BE2C (cell line): ENCODE measurements around the gene DUSP8.
"Not testable (repeated sequence)": the region's sequence is repeated elsewhere in the genome, so short reads cannot be mapped to it uniquely, and the experiment has no call there.

ENCODE experiments used
- DNase-seq: peaks from one replicate; pipeline ENCODE4 v3.0.0-alpha.2; 2020
- H3K27me3 ChIP-seq: fragments of 250-450 bp; sonication (Bioruptor Pico); 2 replicates; pipeline ENCODE4 v1.5.1; 2020; ENCODE audit warnings: mild to moderate bottlenecking
- H3K36me3 ChIP-seq: fragments of 250-450 bp; sonication (Bioruptor Pico); 2 replicates; pipeline ENCODE4 v1.5.1; 2020; ENCODE audit warnings: mild to moderate bottlenecking
- H3K4me1 ChIP-seq: fragments of 250-450 bp; sonication (Bioruptor Pico); 2 replicates; pipeline ENCODE4 v1.5.1; 2020
- H3K4me3 ChIP-seq: 2 replicates; pipeline ENCODE4 v1.5.1; 2011; ENCODE audit warnings: low read depth, low read length
- H3K9me3 ChIP-seq: fragments of 250-450 bp; sonication (Bioruptor Pico); 2 replicates; pipeline ENCODE4 v1.5.1; 2020
- TF ChIP-seq, protein P1 (sequence below): IDR thresholded peaks from 2 replicates; pipeline ENCODE4 v1.5.1; 2012; ENCODE audit warnings: mild to moderate bottlenecking, low read depth, low read length

The DUSP8 gene

DNA sequence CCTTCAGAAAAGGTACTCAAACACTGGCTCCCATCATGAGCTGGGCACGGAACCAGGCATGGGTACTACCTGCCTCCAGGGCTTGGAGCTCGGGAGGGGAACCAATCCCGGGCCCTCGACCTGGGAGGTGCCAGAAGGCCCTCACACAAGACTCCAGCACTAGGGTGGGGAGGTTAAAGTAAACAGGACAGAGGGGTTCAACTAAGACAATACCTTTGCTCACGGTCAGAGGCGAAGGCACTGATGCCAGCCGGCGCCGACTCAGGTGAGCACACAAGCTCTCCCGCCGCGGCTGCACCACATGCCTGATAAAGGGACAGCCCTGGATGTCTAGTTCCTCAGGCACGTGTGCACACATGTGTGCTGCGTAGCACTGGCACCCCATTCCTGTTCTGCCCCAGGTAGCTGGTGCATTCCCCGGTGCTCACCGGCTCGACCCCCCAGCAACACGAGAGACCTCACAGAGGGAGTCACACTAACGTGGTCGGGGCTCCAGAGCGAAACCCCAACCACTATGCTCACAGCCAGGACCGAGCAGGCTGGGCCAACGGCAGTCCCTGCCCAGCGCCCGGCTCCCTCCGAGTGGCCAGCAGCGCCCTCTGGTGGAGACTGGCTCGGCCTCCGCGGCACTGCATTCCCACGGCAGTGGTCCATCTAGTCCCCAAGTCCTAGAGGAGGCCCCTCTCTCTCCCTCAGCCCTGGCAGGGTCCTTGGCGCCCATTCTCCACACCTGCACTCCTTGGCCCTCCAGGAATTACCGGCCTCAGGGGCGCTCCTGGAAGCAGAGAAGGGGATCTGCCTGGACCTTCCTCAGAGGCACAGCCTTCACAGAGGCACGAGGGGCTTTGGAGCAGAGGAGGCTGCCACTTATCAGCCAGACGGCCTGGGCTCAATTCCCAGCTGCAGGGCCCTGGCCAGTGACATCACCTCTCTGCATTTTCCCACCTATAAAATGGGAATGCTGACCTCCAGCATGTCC lies 56.7 kb downstream of the DUSP8 start:
- TF ChIP-seq, protein P1, sequence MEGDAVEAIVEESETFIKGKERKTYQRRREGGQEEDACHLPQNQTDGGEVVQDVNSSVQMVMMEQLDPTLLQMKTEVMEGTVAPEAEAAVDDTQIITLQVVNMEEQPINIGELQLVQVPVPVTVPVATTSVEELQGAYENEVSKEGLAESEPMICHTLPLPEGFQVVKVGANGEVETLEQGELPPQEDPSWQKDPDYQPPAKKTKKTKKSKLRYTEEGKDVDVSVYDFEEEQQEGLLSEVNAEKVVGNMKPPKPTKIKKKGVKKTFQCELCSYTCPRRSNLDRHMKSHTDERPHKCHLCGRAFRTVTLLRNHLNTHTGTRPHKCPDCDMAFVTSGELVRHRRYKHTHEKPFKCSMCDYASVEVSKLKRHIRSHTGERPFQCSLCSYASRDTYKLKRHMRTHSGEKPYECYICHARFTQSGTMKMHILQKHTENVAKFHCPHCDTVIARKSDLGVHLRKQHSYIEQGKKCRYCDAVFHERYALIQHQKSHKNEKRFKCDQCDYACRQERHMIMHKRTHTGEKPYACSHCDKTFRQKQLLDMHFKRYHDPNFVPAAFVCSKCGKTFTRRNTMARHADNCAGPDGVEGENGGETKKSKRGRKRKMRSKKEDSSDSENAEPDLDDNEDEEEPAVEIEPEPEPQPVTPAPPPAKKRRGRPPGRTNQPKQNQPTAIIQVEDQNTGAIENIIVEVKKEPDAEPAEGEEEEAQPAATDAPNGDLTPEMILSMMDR: peak; percentile 67
- Histone ChIP-seq H3K4me1 (no peaks in the 10 kb centered on the region), H3K4me3 (no peak overlapping the region), H3K27me3 (no peaks in the 10 kb centered on the region), H3K9me3 (no peaks in the 10 kb centered on the region), H3K36me3 (no peaks in the 10 kb centered on the region)
- DNase-seq: peak; percentile 77

DNA sequence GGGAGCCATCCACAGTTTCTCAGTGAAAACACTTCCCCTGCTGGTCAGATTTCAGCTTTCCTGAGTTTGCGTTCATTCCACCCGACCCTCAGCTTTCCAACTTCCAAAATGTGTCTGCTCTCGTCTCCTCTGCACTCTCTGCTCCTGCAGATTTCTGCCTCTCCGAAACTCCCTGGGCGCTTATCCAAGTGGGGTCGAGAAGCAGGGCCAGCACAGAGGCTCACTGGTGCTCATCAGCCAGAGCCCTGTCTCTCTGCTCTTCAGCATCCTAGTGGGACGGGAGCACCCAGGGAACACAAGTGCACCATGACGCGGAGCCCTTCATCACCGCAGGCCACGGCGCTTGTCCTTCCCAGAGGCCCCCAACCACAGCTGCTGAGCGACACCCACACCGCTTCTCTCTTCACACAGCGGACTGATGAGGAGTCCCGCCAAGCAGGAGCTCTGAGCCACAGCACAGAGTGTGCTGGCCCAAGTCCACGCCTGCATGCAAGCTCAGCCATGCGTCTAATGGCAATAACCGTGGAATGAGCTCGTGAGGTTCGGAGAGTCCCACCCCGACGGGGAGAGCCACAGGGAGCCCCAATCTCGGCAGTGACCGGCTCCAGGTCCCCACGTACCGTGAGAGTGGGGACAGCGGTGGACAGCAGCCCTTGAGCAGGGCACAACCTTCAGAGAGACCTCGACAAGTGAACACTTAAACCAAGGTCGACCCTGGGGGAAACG lies 57.6 kb downstream of the DUSP8 start:
- Histone ChIP-seq H3K9me3 (no peaks in the 10 kb centered on the region), H3K4me1 (no peaks in the 10 kb centered on the region), H3K4me3 (no peak overlapping the region), H3K27me3 (no peaks in the 10 kb centered on the region), H3K36me3 (no peaks in the 10 kb centered on the region)
- TF ChIP-seq, protein P1: no peak
- no peak for DNase-seq

DNA sequence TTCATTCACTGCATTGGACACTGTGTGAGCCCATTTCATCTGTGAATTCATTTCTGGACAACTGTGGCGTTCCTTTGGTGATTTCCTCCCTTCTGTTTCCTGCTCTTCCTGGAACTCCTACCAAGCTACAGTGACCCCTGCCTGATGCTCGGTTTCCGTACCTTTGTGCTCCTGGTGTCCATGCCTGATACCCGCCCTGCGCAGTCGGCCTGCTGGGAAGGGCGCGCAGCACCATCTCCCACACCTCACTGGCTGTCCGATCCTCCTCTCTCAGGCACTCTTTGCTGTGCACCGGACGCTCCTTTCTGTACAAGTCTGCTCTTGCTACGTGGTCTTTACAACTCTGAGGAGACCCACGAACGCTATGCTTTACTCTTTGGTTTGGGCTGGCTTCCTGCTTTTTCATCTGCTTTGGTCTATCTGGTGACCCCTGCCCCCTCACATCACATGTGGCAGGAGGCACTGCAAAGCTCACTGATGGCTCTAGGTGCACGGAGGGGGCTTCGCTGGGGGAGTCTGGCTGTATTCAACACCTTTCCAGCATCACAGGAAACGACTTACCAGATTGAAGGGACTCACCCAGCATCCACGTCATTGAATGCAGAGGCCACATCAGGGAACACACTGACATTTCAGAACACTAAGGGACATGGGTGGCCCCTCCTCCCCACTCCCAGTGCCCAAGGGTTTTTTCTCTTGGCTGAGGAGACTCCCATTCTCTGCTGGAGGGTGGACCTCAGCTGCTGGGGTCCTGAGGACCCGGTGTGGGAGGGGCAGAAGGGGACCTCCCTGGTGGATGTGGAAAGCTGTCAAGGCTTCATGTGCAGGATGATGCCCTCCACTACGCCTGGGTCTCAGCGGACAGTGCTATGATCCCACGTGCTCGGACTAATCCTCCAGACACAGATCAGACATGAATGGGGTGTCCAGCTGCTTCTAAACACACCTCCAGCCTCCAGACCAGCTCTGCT lies 58.5 kb downstream of the DUSP8 start:
- H3K27me3 ChIP-seq: no peaks in the 10 kb centered on the region
- H3K9me3 ChIP-seq: no peaks in the 10 kb centered on the region
- no peak for DNase-seq
- no peaks in the 10 kb centered on the region for H3K4me1 ChIP-seq
- H3K36me3 ChIP-seq: no peaks in the 10 kb centered on the region
- no peak overlapping the region for H3K4me3 ChIP-seq
- TF ChIP-seq, protein P1: no peak

DNA sequence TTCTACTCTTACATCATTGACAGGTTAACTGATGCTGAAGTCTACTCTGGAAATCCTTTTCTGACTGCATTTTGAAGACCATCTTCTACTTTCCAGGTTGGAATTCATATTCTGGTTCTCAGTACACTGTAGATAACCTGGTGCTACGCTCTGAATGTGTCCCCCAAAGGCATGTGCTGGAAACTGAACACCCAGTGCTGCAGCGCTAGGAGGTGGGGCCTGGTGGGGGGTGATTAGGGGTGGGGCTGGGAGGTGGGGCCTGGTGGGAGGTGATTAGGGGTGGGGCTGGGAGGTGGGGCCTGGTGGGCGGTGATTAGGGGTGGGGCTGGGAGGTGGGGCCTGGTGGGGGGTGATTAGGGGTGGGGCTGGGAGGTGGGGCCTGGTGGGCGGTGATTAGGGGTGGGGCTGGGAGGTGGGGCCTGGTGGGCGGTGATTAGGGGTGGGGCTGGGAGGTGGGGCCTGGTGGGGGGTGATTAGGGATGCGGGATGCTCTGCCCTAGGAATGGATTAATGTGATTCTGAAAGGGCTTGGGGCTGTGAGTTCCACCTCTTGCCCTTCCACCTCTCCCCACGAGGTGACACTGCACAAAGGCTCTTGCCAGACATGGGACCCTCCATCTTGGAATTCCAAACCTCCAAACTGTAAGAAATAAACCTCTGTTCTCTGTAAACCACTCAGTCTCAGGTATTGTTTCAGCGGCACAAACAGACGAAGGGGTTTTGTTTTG lies 59.4 kb downstream of the DUSP8 start:
- not testable (repeated sequence) for H3K27me3 ChIP-seq, H3K9me3 ChIP-seq, H3K4me1 ChIP-seq, H3K4me3 ChIP-seq, H3K36me3 ChIP-seq
- peak; percentile 32 for DNase-seq

DNA sequence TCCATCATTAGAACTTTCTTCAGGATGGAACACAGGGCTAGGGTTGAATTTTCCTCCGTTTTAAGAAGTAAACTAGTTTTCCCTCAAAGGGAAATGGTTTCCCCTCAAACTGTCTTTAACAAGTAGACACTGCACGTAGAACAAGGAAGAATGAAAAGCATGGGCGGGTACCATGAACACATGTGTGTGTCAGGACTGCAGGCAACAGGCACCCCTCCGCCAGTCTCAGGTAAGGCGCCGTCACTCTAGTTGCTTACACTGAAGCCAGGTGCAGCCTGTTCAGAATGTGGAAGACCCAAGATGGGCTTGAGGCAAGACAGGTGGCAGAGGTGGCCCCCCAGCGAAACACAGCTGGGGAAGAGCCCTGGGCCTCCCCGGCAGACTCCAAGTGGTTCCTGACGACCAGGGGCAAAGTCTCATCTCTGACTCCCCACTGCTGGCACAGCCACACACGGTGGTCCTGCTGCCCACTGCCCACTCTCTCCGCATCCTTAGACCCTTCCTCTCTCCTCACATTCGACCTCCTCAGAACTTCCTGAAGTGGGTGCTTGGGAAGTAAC lies 60.1 kb downstream of the DUSP8 start:
- no peaks in the 10 kb centered on the region for H3K4me1 ChIP-seq
- DNase-seq: no peak
- TF ChIP-seq, protein P1: no peak

More for the DNA sequence above, 60.1 kb downstream of the DUSP8 start:
- H3K36me3 ChIP-seq: no peaks in the 10 kb centered on the region
- H3K9me3 ChIP-seq: no peaks in the 10 kb centered on the region
- no peaks in the 10 kb centered on the region for H3K27me3 ChIP-seq
- no peak overlapping the region for H3K4me3 ChIP-seq
